PC-3 (cell line): ENCODE data around the gene MICB. TPM values are rescaled to one million over a fixed set of nuclear protein-coding genes. Genes with fewer than 3 reads are reported as not detected.

Experiments used
- ATAC-seq: fragments of 200-7000 bp; cut with Tn5 transposase; 2 replicates; pipeline ENCODE4 v1.9.1; 2020; ENCODE audit warnings: mild to moderate bottlenecking, moderate library complexity
- BruUV-seq: library from RNA; stranded (reverse); fragments of 400-500 nt; replicated peaks from 2 replicates; lab custom pipeline; 2021; lab: Mats Ljungman, UMichigan
- CTCF ChIA-PET: fragments of 300-600 bp; sonication (Branson Sonifier 250); formaldehyde crosslinking; loops from one replicate; lab custom pipeline; 2022; ENCODE audit warnings: antibody characterized with exemption; lab: Charles Lee
- POLR2A ChIA-PET: fragments of 300-600 bp; sonication (Branson Sonifier 250); formaldehyde crosslinking; loops from one replicate; lab custom pipeline; 2022; ENCODE audit warnings: antibody characterized with exemption; ENCODE audit not compliant: unreplicated experiment; lab: Charles Lee
- DNase-seq: peaks from one replicate; pipeline ENCODE4 v3.0.0-alpha.2; 2015
- H2AFZ ChIP-seq: fragments of 300-600 bp; sonication (generic); 2 replicates; pipeline ENCODE4 v1.6.0; 2016; ENCODE audit warnings: antibody characterized with exemption, low read length
- H3F3A ChIP-seq: fragments of 300-600 bp; sonication (generic); one replicate; pipeline ENCODE4 v1.6.0; 2017; ENCODE audit warnings: antibody characterized with exemption, low read length, control low read depth, mild to moderate bottlenecking; ENCODE audit not compliant: unreplicated experiment
- H3K27ac ChIP-seq: fragments of 300-600 bp; sonication (generic); 2 replicates; pipeline ENCODE4 v1.5.1; 2016; ENCODE audit warnings: mild to moderate bottlenecking, low read length
- H3K27me3 ChIP-seq: fragments of 300-600 bp; sonication (generic); 2 replicates; pipeline ENCODE4 v1.6.1; 2016; ENCODE audit warnings: low read length, mixed read lengths
- H3K36me3 ChIP-seq: fragments of 300-600 bp; sonication (generic); 2 replicates; pipeline ENCODE4 v1.6.1; 2016; ENCODE audit warnings: low read depth, mixed run types, low read length, mixed read lengths
- H3K4me1 ChIP-seq: fragments of 300-600 bp; sonication (generic); 2 replicates; pipeline ENCODE4 v1.5.1; 2016; ENCODE audit warnings: low read length; ENCODE audit not compliant: insufficient read depth
- H3K4me2 ChIP-seq: fragments of 300-600 bp; sonication (generic); 2 replicates; pipeline ENCODE4 v1.6.0; 2016; ENCODE audit warnings: low read length
- H3K4me3 ChIP-seq: fragments of 300-600 bp; sonication (generic); 2 replicates; pipeline ENCODE4 v1.5.1; 2016; ENCODE audit warnings: mild to moderate bottlenecking, low read length, mixed read lengths
- H3K79me2 ChIP-seq: fragments of 300-600 bp; sonication (generic); 2 replicates; pipeline ENCODE4 v1.6.1; 2017; ENCODE audit warnings: low read length, mixed read lengths
- H3K9ac ChIP-seq: fragments of 300-600 bp; sonication (generic); 2 replicates; pipeline ENCODE4 v1.6.0; 2016; ENCODE audit warnings: mild to moderate bottlenecking, low read length
- H3K9me2 ChIP-seq: fragments of 300-600 bp; sonication (generic); replicated peaks from 2 replicates; pipeline ENCODE4 v1.6.1; 2016; ENCODE audit warnings: mixed run types, low read length, mixed read lengths
- H3K9me3 ChIP-seq: fragments of 300-600 bp; sonication (generic); 2 replicates; pipeline ENCODE4 v1.6.1; 2016; ENCODE audit warnings: low read length, mixed read lengths
- H4K20me1 ChIP-seq: fragments of 300-600 bp; sonication (generic); 2 replicates; pipeline ENCODE4 v1.6.1; 2016; ENCODE audit warnings: low read length, mixed read lengths
- EZH2 ChIP-seq: fragments of 300-600 bp; sonication (generic); IDR thresholded peaks from one replicate; pipeline ENCODE4 v1.6.1; 2017; ENCODE audit warnings: antibody characterized with exemption, mild to moderate bottlenecking, low read length; ENCODE audit not compliant: unreplicated experiment
- EZH2phosphoT487 ChIP-seq: fragments of 300-600 bp; sonication (generic); IDR thresholded peaks from 2 replicates; pipeline ENCODE4 v1.6.1; 2018; ENCODE audit warnings: mild to moderate bottlenecking, antibody characterized with exemption, low read length, borderline replicate concordance
- intact Hi-C: fragments of 100-400 bp; cut with micrococcal nuclease; formaldehyde crosslinking; loops from 2 replicates; pipeline ENCODE4 v1.9.0; 2023
- total RNA-seq: library from RNA; depleted of rRNA; stranded (reverse); fragments of >200 nt; gene quantifications from 2 replicates; pipeline ENCODE4 v1.2.3, GENCODE V29; 2014
- TF ChIP-seq, protein P1 (sequence below): fragments of 300-600 bp; sonication (generic); conservative IDR thresholded peaks from 2 replicates; pipeline ENCODE4 v1.5.1; 2017; ENCODE audit warnings: antibody characterized with exemption, low read depth, mild to moderate bottlenecking, low read length

Gene MICB
- total RNA-seq, 1 experiment from 2014 or later = 25.6 TPM

DNA sequence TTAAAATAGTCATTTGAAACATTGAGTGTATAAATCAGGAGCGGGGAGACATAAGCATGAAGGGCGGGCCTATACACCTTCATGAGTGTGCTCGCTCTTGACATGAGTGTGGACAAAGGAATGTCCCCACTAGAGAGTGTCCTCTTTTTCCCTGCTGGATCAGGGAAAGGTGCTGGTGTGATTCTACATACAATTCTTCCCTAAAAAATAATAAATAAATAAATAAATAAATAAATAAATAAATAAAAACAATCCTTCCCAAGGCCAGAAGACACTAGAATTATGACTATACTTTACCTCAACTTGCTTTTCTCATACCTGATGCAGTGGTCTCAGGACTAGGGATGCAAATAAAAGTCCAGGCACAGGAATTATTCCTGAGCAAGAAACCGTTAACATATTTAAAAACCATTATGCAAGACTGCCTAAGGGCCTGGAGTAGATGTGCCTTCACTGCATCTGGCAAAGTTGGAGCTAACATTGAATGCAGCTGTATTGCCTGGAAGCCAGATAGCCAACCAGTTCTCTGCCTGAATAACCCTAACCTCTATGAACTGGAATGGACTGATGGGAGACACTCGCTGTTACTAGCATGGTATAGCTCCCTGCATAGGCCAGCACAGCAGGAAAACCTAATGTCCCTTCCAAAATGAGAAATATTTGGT, 37.5 kb upstream of the MICB start:
- Histone ChIP-seq H2AFZ (no peak overlapping the region), H3K9me3 (no peaks in the 10 kb centered on the region), H3K4me3 (no peak overlapping the region), H4K20me1 (no peaks in the 10 kb centered on the region), H3F3A (no peaks in the 10 kb centered on the region), H3K27me3 (no peaks in the 10 kb centered on the region), H3K27ac (no peak overlapping the region), H3K36me3 (no peaks in the 10 kb centered on the region), H3K9me2 (no peaks in the 10 kb centered on the region), H3K9ac (no peak overlapping the region), H3K79me2 (no peaks in the 10 kb centered on the region), H3K4me2 (no peak overlapping the region), H3K4me1 (peaks cover 12% of the 10 kb centered on the region)
- ATAC-seq (no peak), DNase-seq (no peak)
- POLR2A ChIA-PET = no interaction called here
- intact Hi-C loops = no loop called here
- BruUV-seq = no TSS peak
- CTCF ChIA-PET = no interaction called here
- TF ChIP-seq EZH2 (no peak), EZH2phosphoT487 (no peak)
- TF ChIP-seq, protein P1, sequence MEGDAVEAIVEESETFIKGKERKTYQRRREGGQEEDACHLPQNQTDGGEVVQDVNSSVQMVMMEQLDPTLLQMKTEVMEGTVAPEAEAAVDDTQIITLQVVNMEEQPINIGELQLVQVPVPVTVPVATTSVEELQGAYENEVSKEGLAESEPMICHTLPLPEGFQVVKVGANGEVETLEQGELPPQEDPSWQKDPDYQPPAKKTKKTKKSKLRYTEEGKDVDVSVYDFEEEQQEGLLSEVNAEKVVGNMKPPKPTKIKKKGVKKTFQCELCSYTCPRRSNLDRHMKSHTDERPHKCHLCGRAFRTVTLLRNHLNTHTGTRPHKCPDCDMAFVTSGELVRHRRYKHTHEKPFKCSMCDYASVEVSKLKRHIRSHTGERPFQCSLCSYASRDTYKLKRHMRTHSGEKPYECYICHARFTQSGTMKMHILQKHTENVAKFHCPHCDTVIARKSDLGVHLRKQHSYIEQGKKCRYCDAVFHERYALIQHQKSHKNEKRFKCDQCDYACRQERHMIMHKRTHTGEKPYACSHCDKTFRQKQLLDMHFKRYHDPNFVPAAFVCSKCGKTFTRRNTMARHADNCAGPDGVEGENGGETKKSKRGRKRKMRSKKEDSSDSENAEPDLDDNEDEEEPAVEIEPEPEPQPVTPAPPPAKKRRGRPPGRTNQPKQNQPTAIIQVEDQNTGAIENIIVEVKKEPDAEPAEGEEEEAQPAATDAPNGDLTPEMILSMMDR = no peak

DNA sequence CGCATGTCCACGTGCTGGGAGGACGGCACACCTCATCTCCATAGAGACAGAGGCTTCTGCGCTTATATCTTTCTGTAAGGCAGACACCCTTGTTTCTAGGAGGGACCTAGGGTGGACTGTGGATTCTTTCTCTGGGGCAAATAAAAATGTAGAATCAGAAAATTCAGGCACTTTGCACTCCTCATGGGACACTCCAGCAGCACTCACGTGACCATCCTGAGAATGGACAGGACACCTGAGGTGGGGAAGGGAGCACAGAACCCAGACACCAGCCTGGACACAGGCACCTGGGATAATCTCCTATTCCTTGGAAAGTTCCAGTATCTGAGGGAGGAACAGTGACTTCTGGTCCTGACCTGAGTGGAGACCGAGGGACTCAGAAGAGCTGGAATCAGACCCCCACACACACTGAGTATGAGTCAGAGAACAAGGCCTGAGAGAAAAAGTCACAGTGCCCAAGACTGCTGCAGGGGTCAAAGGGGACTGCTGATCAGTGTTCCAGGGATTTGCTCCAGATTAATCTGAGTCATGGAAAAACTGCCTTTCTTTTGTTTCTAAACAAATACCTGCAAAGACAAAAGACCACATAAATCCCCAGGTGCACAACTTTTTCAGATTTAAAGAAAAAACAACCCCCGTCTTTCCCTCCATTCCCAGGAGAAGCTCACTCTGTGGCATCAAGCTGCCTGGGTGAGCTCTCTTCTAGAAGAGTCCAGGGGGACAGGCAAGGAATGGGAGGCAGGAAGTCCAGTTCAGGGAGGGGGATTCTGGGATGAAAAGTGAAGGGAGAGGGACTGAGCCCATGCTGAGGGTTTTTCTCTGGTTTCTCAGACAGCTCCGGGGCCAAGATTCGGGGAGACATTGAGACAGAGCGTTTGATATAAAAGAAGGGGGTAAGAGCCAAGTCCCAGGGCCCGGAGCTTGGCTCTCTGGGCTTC, 35.6 kb upstream of the MICB start:
- H3K27me3 ChIP-seq = no peaks in the 10 kb centered on the region
- no peaks in the 10 kb centered on the region for H3F3A ChIP-seq
- peak overlapping the region; percentile 86 for H3K4me2 ChIP-seq
- ChIA-PET CTCF (interaction anchor here (0.5 to 0.9 kb wide), 5 partner anchors 12 to 136 kb away, joined by 3 to 4 read pairs (median 3); no protein-coding TSS in a partner anchor), POLR2A (interaction anchor here (0.5 to 0.6 kb wide), 2 partner anchors 10 to 85 kb away, joined by 3 to 4 read pairs; partner anchors contain the start of gene NFKBIL1)
- peak overlapping the region; percentile 95 for H2AFZ ChIP-seq
- peak overlapping the region; percentile 66; the same call in 1 of the 2 replicates for H3K4me3 ChIP-seq
- no peaks in the 10 kb centered on the region for H3K36me3 ChIP-seq
- no peaks in the 10 kb centered on the region for H3K79me2 ChIP-seq
- H4K20me1 ChIP-seq = no peaks in the 10 kb centered on the region
- H3K4me1 ChIP-seq = peaks cover 12% of the 10 kb centered on the region
- no peaks in the 10 kb centered on the region for H3K9me3 ChIP-seq
- no peak for TF ChIP-seq EZH2
- TF ChIP-seq EZH2phosphoT487 = no peak
- TF ChIP-seq, protein P1 = no peak
- ATAC-seq (peak; percentile 19), DNase-seq (peak; percentile 39)
- no peaks in the 10 kb centered on the region for H3K9me2 ChIP-seq
- no peak overlapping the region for H3K27ac ChIP-seq
- no TSS peak for BruUV-seq
- intact Hi-C loops = no loop called here
- H3K9ac ChIP-seq = no peak overlapping the region
